GM06990 (cell line): Measurements from ENCODE around the gene SLC29A2.

Experiments used
- DNase-seq: peaks from one replicate; pipeline ENCODE4 v3.0.0-alpha.2; 2011; ENCODE audit not compliant: insufficient read length; ENCODE audit errors: extremely low read depth
- H3K27me3 ChIP-seq: replicated peaks from 2 replicates; pipeline ENCODE4 v1.6.0; 2011; ENCODE audit warnings: low read length; ENCODE audit not compliant: control insufficient read depth, insufficient read depth
- H3K36me3 ChIP-seq: 2 replicates; pipeline ENCODE4 v1.5.1; 2011; ENCODE audit warnings: low read length; ENCODE audit not compliant: control insufficient read depth, insufficient read depth
- H3K4me3 ChIP-seq: replicated peaks from 2 replicates; pipeline ENCODE4 v1.5.1; 2011; ENCODE audit warnings: low read depth, mild to moderate bottlenecking, control low read depth, low read length
- TF ChIP-seq, protein P1 (sequence below): IDR thresholded peaks from 2 replicates; pipeline ENCODE4 v1.5.1; 2011; ENCODE audit warnings: low read length, control low read depth, mild to moderate bottlenecking, inconsistent platforms; ENCODE audit not compliant: insufficient read depth, poor library complexity, severe bottlenecking

The SLC29A2 gene

DNA sequence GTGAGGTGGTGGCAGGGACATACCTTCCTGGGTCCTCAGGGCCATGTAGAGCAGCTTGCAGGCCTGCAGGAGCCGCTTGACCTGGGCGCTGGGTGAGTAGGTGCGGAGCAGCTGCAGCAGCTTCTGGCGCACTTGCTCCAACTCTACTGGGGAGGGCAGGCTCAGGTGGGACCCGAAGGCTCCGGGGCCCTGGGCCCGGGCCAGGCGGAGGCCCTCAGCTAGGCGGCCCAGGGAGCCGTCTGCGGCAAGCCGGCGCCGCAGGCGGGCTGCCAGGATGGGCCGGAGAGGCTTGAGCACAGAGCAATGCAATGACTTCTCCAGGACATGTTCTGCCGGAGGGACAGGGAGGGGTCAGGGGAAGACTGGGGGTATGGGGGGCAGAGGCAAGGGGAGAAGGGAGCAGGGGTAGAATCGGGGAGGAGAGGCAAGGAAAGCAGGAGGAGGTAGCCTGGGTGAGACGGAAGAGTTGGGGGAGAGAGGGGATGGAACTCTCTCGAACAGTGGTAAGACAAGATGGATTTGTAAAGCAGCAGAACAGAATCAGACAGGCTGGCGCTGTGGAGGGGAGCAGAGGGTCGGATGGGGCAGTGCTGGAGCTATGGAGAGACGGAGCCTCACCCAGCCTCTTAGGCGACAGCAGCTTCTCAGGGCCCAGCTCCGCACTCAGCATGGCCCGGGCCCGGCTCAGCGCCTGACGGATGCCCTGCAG lies 37.5 kb downstream of the SLC29A2 start:
- Histone ChIP-seq H3K27me3 (no peaks in the 10 kb centered on the region), H3K4me3 (no peak overlapping the region), H3K36me3 (peaks cover 15% of the 10 kb centered on the region)
- DNase-seq = no peak
- TF ChIP-seq, protein P1, sequence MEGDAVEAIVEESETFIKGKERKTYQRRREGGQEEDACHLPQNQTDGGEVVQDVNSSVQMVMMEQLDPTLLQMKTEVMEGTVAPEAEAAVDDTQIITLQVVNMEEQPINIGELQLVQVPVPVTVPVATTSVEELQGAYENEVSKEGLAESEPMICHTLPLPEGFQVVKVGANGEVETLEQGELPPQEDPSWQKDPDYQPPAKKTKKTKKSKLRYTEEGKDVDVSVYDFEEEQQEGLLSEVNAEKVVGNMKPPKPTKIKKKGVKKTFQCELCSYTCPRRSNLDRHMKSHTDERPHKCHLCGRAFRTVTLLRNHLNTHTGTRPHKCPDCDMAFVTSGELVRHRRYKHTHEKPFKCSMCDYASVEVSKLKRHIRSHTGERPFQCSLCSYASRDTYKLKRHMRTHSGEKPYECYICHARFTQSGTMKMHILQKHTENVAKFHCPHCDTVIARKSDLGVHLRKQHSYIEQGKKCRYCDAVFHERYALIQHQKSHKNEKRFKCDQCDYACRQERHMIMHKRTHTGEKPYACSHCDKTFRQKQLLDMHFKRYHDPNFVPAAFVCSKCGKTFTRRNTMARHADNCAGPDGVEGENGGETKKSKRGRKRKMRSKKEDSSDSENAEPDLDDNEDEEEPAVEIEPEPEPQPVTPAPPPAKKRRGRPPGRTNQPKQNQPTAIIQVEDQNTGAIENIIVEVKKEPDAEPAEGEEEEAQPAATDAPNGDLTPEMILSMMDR = no peak

DNA sequence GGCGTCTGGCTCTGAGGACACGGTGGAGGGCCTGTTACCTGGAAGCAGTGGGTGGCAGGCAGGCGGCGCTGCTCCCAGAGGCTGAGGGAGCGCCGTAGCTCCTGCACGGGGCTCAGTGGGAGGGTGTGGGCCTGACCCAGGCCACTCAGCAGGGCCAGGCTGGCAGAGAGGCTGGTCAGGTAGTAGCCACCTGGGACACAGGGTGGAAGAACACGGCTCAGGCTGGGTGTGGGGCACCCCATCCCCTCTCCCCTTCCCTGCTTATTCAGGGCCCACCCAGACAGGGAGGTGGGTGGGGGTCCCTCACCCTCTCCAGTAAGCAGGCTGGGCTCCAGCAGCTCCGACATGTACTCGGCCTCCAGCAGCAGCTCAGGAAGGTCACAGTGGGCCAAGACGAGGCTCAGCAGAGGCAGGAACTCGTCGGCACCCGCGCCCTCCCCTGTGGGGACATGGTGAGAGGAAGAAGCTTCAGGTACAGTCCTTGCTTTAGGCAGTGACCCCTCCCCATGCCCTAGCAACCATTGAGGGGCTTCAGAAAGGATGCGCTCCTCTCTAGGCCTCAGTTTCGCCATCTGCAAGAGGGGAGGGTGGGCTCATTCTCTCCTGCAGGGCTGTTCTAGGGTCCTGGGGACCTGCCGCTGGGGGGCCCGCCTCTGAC lies 38.2 kb downstream of the SLC29A2 start:
- Histone ChIP-seq H3K36me3 (peaks cover 10% of the 10 kb centered on the region), H3K4me3 (no peak overlapping the region), H3K27me3 (no peaks in the 10 kb centered on the region)
- DNase-seq = no peak
- TF ChIP-seq, protein P1 = no peak

DNA sequence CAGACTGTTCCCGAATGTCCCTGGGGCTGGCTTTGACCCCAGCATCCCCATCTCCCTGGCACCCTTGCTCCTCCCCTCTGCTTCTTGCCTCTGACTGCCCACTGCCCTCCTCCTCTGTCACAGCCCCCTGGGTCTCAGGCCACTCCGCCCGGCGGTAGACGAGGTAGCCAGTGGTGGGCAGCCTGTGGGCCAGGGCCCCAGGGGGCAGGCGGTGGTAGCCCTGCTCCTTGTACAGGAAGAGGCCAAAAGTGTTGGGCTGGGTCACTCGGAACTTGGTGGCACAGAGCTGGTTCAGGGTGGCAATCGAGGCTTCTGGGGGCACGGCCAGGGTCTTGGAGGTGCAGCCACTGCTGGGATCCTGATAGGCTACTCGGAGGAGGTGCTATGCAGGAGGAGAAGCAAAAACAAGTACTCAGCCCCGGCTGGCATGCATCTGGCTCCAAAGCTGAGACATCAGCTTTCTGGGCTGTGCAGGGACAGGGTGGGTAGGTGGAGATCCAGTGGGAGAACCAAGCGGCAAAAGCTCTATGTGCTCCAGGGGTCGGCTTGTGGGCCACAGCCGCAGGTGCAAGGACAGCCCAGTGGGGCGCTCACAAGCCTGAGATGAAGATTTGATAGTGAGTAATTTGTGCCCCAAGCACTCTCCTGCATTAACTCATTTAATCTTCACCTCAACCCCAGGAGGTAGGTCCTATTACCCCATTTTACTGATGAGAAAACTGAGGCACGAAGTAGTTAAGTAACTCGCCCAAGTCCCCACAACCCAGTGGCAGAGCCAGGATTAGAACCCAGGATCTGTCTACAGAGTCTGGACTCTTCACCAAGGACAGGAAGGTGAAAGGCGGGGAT lies 39.0 kb downstream of the SLC29A2 start:
- Histone ChIP-seq H3K27me3 (no peaks in the 10 kb centered on the region), H3K36me3 (peaks cover 7% of the 10 kb centered on the region), H3K4me3 (no peak overlapping the region)
- TF ChIP-seq, protein P1 = no peak
- DNase-seq = no peak

DNA sequence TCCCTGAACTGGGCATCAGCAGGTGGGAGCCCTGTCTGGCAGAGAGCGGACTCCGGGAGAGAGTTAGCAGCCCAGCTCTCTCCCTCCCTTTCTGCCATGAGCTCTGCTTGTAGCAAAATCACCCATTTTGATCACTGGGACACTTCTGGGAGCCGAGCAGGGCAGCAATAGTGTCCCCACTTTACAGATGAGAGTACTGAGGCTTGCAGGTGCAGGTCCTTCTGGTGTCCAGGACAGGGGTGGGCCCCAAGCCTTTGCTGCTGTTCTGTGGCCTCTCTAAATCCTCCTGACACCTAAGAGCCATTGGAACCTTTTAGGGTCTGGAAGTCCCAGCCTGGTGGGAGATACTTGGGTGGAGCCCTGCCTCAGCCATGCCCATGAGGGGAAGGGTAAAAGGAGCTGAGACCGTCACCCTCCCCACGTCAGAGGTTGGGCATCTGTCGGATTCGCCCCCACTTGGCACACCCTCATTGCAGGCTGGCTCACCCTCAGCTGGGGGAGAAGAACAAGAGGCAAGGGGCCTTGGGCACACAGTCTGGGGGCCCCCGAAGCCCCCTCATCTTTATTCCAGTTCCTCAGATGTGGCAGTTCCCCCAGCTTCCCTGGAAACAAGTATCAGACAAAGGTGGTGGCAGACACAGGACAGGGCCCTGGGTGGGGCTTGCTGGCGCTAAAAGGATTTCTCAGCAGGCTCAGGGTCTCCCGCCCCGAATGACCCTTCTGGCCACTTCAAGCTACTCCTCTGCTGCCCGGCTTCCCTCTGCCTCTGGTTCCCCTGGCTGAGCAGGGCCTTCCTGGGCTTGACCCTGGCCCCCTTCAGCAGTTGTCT lies 39.8 kb downstream of the SLC29A2 start:
- Histone ChIP-seq H3K36me3 (no peaks in the 10 kb centered on the region), H3K27me3 (no peaks in the 10 kb centered on the region), H3K4me3 (no peak overlapping the region)
- TF ChIP-seq, protein P1 = no peak
- DNase-seq = no peak

DNA sequence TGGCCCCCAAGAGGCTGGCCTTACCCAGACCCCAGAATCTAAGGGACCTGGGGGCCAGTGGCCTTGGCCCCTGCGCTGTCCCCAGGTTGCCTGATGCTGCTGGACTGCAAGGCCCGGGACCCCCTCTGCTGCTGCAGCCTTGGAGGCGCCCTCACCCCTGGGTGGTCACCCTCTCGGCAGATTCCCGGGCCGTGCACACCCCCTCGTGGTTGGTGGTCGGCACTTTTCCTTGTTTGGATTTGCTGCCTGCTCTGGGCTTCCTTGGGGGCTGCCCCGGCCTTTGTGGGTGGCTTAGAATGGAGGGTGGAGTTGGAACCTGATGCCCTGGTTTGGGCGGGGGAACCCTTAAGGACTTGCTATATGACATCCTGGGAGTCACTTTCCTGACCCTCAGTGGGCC lies 40.6 kb downstream of the SLC29A2 start:
- DNase-seq = no peak
- TF ChIP-seq, protein P1 = no peak
- H3K36me3 ChIP-seq = no peaks in the 10 kb centered on the region

More for the DNA sequence above, 40.6 kb downstream of the SLC29A2 start:
- H3K27me3 ChIP-seq = no peaks in the 10 kb centered on the region
- H3K4me3 ChIP-seq = no peak overlapping the region
